C4-2B (cell line): ENCODE results near the gene CLDN24.

Experiments
- H3K27ac ChIP-seq: fragments of 450-650 bp; 2 replicates; pipeline ENCODE4 v1.5.1; 2017
- ZFX ChIP-seq: fragments of 450-650 bp; IDR thresholded peaks from 2 replicates; pipeline ENCODE4 v1.6.1; 2017
- TF ChIP-seq, protein P1 (sequence below): fragments of 450-650 bp; conservative IDR thresholded peaks from 2 replicates; pipeline ENCODE4 v1.5.1; 2017; ENCODE audit warnings: mild to moderate bottlenecking

The CLDN24 gene

DNA sequence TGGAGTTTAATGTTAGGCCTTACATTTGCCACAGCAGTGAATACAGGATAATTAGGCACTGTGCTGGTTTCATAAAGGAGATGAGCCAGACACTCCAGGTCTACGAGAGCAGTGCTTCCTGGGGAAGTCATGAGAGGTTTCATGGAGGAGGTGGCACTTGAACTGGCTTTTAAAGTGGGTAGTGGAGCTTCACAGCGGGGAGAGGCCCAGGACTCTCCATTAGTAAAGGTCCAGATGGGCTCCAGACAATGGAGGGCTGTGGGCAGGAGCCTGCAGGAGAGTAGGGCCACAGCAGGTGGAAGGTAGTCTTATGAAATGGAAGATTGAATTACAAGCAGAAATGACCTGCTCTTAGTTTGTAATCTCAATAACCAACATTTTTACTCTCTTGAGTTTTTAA is 31.2 kb downstream of the CLDN24 start:
- no peak overlapping the region for H3K27ac ChIP-seq
- TF ChIP-seq ZFX = no peak
- TF ChIP-seq, protein P1, sequence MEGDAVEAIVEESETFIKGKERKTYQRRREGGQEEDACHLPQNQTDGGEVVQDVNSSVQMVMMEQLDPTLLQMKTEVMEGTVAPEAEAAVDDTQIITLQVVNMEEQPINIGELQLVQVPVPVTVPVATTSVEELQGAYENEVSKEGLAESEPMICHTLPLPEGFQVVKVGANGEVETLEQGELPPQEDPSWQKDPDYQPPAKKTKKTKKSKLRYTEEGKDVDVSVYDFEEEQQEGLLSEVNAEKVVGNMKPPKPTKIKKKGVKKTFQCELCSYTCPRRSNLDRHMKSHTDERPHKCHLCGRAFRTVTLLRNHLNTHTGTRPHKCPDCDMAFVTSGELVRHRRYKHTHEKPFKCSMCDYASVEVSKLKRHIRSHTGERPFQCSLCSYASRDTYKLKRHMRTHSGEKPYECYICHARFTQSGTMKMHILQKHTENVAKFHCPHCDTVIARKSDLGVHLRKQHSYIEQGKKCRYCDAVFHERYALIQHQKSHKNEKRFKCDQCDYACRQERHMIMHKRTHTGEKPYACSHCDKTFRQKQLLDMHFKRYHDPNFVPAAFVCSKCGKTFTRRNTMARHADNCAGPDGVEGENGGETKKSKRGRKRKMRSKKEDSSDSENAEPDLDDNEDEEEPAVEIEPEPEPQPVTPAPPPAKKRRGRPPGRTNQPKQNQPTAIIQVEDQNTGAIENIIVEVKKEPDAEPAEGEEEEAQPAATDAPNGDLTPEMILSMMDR = no peak

DNA sequence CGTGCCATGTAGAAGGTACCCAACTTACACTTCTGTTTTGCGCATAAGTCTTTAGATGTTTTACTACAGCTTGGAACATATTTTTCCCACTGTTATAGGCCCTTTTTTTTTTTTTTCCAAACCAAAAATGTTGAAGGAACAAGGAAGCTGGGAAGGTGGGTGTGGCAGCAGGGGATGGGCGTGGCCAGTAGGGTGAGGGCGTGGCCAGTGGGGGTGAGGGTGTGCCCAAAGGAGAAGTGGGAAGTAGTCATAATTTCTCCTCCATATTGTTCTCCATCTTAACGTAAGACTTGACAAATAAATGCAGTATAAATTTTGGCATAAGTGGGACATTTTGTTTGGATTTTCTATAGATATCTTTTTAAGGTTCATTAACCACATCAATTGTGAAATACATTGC is 32.5 kb downstream of the CLDN24 start:
- H3K27ac ChIP-seq = no peak overlapping the region
- TF ChIP-seq, protein P1 = no peak
- TF ChIP-seq ZFX = no peak

DNA sequence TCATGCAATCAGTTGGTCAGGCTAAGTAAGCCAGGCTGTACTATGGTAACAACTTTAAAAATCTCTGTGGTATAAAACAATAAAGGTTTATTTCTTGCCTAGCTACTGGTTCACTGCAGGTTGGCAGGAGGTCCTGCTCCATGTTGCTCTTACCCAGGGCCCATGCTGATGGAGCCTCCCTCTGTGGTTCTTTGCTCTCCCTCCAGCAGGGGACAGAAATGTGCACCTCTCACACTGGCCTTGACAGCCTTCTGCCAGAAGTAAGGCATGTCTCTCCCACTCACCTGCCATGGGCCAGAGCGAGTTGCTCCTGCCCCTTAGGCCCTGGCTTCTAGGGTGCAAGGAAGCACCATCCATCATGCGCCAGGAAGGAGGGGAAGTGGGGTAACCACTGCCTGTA is 33.3 kb downstream of the CLDN24 start:
- no peak overlapping the region for H3K27ac ChIP-seq
- TF ChIP-seq, protein P1 = no peak
- no peak for TF ChIP-seq ZFX

DNA sequence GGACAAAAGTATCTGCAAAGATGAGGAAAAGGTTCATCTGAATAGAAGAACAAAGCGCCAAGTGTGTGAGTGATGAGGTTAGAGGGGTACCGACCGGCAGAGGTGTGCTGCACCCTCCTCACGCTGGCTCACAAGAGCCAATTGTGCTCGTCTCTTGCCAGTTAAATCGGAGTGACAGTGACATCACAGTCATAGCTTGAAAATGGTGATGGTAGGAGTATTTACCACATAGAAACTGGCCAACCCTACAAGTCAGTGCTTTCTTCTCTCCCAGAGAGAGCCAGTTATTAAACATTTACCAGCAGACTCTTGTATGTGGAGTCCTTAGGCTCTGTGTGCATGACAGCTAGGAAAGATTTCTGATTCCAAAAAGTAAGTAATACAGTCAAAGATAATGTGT is 34.5 kb downstream of the CLDN24 start:
- TF ChIP-seq, protein P1 = no peak
- TF ChIP-seq ZFX = no peak

DNA sequence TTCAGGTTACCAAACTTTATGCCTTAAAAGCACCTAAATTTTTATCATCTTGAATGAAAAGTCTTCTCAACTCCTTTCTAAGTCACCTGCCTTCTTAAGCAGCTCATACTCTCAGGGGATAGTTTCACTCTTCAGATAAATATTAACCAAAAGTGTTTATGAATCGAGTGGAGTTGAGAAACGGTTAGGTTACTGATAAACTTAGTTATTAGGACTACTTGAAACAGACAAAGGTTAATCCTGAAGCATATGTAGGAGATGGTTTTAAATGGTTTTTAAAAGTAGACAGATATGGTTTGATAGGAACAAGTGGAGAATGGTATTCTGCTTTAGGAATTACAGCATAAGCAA is 34.9 kb downstream of the CLDN24 start:
- no peak overlapping the region for H3K27ac ChIP-seq
- TF ChIP-seq ZFX = no peak
- TF ChIP-seq, protein P1 = no peak

More for the DNA sequence above, 34.5 kb downstream of the CLDN24 start:
- H3K27ac ChIP-seq = no peak overlapping the region

DNA sequence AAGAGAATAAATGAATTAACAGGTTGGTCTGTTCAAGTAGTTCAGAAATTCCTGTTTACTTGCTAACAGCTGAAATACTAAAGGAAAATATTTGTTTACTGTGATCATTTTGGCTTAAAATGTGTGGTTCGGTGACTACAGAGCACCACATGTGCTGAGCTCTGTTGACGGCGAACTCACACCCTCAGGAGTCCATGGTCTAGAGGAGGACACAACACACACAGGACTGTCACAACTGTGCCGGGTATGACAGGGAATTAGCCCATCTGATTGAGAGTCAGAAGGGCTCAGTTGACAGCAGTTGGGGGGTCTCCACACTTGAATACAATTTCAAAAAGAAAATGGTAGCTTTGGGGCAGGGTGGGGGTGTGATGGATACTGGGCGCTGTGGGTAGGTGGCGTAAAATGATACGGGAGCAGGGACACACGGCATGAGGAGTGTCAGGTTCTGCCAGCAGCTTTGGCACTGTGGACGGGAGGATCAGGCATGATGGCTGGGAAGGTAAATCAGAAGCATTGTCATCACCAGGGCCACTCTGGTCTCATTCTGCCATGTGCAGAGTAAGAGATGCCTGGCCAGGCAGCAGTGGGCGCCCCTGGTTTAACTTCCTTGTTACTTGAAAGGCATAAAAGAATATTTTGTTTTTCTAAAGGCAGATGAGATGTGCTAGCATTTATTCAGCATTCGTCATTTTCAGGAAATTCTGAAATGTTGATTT is 35.5 kb downstream of the CLDN24 start:
- TF ChIP-seq, protein P1 = no peak
- no peak for TF ChIP-seq ZFX
- H3K27ac ChIP-seq = no peak overlapping the region

DNA sequence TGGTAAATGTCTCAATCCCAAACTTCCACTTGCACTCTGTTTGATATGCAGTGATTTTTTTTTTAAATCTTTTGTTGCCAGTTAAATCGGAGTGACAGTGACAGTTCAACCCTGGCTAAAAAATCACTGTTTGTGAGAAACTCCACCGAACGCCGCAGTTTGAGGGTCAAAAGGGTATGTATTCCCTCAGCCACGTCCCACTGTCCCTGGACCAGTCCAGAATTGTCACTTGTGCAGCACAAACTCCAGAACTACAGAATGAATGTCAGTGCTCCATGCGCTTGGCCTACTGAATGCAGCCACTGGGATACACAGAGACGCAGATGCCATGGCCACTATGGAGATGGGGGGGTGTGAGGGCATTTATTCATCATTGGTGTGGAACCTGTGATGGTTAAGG is 36.3 kb downstream of the CLDN24 start:
- no peak overlapping the region for H3K27ac ChIP-seq
- no peak for TF ChIP-seq ZFX
- TF ChIP-seq, protein P1 = no peak
